Measurements from ENCODE around the gene PNMA6E.
"Not testable (repeated sequence)": the region's sequence is repeated elsewhere in the genome, so short reads cannot be mapped to it uniquely, and the experiment has no call there.

The PNMA6E gene

GRCh38 chrX:153387987-153388721 lies 13.0 kb downstream of the PNMA6E start:
- in situ Hi-C loops (cut with MboI; ENCODE audit: low sequenced_read_pairs): no loop called here

GRCh38 chrX:153387345-153387744 lies 13.8 kb downstream of the PNMA6E start:
- in situ Hi-C loops (cut with MboI; ENCODE audit: low sequenced_read_pairs): no loop called here

GRCh38 chrX:153386097-153386496 lies 15.1 kb downstream of the PNMA6E start:
- in situ Hi-C loops (cut with MboI; ENCODE audit: low sequenced_read_pairs): no loop called here

DNA sequence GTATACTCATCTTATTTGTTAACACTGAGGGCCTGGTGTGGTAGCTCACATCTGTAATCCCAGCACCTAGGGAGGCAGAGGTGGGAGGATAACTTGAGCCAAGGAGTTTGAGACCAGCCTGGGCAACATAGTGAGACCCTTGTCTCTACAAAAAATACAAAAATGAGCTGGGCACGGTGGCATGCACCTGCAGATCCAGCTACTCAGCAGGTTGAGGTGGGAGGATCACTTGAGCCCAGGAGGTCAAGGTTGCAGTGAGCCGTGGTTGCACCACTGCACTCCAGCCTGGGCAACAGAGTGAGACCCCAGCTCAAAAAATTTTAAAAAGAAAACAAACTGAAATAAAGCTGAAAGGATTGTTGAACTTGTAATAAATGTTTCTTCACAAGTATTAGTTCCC lies 16.2 kb downstream of the PNMA6E start:
- in situ Hi-C loops (cut with MboI; ENCODE audit: low sequenced_read_pairs): not testable (repeated sequence)

DNA sequence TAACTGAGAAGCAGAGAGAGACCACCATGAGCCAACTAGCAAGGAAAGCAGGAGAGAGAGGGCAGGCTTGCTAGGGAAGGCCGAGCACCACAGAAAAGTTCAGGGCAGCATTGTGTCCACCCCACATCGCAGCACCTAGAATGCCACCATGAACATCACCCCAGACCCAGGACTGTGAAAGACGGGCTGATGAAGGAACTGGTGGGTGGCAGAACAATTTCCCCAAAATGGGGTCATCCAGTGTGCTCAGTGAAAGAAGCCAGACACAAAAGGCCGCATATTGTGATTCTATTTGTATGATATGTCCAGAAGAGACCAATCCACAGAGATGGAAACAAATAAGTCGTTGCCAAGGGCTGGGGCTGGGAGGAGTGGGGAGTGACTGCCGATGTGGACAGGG lies 16.8 kb downstream of the PNMA6E start:
- in situ Hi-C loops (cut with MboI; ENCODE audit: low sequenced_read_pairs): no loop called here

DNA sequence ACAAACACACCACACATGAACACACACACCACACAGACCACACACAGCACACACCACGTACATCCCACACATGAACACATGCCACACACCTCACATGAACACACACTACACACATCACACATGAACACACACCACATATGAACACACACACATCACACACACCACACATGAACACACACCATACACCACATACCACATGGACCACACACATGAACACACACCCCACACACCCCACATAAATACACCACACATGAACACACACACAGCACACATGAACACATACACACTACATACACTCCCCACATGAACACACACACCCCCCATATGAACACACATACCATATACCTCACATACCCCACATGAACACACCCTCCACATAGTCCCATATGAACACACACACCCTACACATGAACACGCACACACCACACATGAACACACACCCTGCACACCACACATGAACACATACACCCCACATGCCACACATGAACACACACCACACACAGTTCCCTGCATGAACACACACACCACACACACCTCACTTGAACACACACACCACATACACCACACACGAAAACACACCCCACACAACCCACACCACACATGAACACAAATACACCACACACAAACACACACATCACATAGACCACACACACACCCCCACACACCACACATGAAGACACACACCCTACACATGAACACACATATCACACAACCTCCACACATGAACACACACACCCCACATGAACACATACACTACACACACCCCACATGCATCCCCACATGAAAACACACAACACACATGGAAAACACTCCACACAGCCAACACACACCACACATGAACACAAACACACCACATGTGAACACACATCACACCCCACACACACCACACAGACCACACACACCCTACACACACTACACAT lies 18.3 kb downstream of the PNMA6E start:
- in situ Hi-C loops (cut with MboI; ENCODE audit: low sequenced_read_pairs): no loop called here

DNA sequence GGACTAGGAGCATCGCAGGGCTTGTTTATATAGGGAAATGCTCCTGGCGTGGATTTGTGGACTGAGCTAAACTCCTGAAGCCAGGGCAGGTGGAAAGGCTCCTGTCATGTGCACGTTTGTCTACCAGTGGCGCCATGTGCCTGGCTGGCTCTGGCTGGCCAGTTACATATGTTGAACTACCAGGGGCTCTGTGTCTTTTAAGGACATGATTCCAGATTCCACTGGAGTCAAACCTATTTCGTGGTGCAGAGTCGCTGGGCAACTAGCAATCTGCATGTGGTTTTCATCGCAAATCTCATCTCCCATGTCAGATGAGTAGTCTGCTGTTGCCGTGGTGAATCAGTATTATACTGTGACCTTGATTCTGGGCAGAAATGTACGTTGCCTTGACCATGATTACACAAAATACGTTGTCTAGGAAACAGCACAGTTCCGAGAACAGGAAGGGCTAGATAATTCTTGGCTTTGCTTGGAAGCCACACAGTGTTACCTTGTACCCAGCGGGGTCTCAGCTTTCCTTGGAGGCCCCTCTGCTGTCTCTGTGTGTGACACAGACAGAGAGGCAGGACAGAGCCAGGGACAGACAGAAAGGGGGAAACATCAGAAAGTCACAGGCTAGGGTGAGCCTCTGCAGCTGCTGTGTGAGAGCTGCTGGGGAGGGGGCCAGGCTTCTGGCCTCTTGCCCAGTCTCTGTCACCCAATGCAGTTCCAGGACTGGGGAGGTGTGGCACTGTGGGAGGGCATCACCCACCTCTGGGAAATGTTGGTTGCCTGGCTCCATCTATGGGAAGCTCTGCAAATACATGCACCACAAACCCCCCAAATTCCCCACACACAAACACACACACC lies 19.2 kb downstream of the PNMA6E start:
- in situ Hi-C loops (cut with MboI; ENCODE audit: low sequenced_read_pairs): no loop called here

DNA sequence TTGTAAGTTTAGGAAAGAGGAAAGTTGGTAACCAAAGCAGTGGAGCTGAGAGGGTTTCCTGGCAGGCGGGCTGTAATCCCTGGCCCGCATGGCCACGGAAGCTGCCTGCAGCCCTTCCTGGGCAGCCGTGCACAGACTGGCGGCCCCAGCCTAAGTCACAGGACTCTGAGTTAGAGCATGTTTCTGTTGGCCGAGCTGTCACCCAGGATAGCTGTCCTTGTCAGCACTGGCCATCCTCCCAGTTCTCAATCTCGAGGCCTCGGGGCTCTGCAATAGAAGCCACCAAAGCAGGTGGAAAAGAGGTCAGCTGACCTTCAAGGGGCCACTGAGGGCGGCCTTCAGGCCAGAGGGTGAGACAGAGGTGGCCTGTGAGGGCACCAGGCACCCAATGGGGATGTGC lies 20.5 kb downstream of the PNMA6E start:
- in situ Hi-C loops (cut with MboI; ENCODE audit: low sequenced_read_pairs): no loop called here

DNA sequence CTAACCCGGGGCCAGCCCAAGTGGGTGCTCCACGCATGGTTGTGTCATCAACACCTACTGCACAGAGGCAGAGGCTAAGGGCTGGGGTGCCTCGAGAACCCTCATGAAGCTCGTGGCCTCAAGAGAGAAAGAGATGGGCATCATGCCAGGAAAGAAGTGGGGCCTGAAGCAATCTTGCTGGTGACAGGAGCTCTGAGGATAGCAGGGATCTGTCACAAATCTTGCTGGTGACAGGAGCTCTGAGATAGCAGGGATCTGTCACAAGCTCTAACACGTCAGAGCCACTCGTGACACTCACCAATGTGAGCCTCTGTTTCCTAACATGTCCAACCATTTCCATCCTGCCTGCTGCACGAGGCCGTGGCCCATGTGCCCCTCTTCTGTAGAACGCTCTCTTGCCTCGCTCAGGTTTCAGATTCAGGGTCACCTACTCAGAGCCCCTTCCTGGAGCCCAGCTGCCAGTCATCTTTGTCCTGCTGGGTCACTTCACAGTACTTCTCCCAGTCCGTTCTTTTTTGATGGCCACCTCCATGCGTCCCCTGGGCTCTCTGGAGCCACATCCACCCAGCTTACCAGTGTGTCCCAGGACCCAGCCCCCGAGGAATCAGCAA lies 21.1 kb downstream of the PNMA6E start:
- in situ Hi-C loops (cut with MboI; ENCODE audit: low sequenced_read_pairs): no loop called here

DNA sequence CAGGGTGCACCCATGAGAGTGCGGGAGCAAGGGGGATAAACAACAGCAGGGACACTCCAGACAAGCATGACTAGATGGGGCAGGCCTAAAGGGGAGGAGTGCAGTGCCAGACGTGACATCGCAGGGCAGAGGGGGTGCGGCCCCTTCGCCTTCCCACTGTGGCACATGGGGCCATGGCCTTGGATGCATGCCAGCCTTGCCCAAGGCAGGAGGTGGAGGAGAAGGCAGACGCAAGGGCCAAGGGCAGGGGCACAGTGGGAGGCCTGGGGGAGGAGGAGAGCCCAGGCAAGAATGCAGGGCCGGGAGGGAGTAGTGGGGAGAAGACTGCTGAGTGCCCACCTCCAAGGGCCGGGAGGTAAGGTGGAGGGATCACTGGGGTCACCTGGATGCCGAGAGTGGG lies 21.6 kb downstream of the PNMA6E start:
- in situ Hi-C loops (cut with MboI; ENCODE audit: low sequenced_read_pairs): no loop called here

DNA sequence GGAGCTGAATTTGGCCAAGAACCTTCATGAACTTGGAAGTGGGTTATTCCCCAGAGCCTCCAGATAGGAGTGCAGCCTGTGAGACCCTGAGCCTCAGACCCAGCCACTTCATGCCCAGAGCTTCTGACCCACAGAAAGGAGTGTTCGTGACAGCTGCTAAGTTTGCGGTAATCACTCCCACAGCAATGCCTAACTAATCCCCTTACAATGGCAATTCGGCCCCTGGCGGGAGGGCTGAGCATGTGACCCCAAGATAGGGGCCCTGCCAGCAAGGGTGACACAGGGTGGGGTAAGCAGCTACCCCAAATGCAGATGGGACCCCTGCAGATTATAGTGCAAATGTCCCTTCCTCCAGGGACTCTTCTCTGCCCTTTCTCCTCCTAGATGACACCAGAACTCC lies 22.5 kb downstream of the PNMA6E start:
- in situ Hi-C loops (cut with MboI; ENCODE audit: low sequenced_read_pairs): no loop called here

- in situ Hi-C loops (cut with MboI; ENCODE audit: low sequenced_read_pairs): no loop called here
Observed at GRCh38 chrX:153377727-153378126, 23.4 kb downstream of the PNMA6E start.

GRCh38 chrX:153375571-153375970 lies 25.6 kb downstream of the PNMA6E start:
- in situ Hi-C loops (cut with MboI; ENCODE audit: low sequenced_read_pairs): no loop called here

DNA sequence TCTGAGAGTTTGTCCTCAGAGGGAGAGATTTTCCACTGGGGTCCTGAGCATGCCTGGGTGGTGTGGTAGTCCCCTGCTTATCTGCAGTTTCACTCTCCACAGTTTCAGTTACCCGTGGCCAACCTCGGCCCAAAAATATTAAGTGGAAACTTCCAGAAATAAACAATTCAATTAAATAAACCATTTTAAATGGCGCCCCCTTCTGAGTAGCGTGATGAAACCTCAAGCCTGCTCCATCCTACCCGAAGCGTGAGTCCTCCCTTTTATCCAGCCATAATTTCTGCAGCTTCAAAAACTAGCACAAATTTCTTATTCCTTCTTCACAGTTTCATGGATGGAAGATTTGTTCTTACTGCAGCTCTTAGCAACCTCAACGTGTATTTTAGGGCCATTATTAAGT lies 26.7 kb downstream of the PNMA6E start:
- in situ Hi-C loops (cut with MboI; ENCODE audit: low sequenced_read_pairs): no loop called here

DNA sequence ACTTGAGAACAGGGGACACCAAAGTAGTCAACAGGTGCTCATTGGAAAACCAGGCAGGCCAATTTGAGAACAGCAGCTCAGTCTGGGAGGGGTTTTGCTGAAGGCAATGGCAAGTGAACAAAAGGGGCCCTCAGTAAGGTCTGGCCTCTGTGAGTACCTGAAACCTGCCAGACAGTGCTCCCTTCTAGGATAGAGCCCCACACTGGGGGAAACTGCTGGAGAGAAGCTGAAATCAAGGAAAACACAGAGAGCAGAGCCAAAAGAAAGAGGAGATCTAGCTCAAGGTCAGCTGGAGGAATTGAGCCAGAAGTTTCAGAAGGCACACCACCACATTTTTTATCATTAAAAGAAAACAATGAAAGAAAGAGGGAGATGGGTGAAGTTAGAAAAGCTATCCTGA lies 28.2 kb downstream of the PNMA6E start:
- in situ Hi-C loops (cut with MboI; ENCODE audit: low sequenced_read_pairs): no loop called here

DNA sequence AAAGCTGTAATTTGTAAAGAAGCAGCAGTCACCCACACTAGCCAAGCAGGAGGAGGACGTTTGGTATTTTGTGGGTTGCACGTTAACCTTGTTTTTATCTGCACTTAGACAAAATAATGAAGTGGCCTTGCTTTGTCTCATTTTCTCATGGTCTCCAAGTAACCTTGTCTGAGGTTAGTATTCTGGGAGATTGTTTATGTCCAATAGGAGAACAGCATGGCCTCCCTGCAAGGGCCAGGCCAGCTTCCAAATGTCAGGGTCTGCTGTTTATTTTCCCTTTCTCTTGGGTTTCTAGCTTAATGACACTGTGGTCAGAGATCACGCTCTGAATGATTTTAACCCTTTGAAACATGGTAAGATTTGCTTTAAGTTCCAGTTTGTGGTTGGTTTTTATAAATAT lies 29.9 kb downstream of the PNMA6E start:
- in situ Hi-C loops (cut with MboI; ENCODE audit: low sequenced_read_pairs): no loop called here

DNA sequence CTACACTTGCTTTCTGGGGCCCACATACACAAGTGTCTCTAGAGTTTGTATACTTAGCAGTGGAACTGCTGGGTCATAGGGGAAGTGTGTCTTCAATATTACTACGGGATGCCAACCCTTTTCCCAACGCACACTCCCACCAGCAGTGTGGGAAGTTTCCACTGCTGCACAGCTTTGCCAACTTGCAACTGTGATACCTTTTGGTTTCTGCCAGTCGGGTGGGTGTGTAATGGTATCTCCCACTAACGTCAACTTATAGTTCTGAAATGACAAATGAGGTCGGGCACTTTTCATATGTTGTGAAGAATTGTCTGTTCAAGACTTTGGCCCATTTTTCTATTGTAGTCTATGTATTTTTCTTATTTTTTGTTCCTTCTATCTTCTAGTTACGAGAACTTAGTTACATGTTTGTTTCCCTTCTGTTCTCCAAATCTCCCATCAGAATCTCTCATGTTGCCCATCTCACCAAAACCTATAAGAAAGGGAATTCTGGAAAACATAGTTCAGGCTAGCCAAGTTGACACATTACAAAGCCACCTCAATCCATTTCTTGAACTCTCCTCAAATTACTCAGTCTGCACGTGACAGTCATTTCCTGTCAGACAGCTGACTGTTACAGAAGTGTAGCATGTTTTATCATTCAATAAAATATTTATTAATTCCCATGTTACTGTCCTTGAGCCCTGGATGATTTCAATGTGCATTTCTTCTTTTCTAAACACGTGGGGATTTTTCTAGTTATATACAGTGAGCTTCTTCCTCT lies 30.7 kb downstream of the PNMA6E start:
- in situ Hi-C loops (cut with MboI; ENCODE audit: low sequenced_read_pairs): no loop called here

DNA sequence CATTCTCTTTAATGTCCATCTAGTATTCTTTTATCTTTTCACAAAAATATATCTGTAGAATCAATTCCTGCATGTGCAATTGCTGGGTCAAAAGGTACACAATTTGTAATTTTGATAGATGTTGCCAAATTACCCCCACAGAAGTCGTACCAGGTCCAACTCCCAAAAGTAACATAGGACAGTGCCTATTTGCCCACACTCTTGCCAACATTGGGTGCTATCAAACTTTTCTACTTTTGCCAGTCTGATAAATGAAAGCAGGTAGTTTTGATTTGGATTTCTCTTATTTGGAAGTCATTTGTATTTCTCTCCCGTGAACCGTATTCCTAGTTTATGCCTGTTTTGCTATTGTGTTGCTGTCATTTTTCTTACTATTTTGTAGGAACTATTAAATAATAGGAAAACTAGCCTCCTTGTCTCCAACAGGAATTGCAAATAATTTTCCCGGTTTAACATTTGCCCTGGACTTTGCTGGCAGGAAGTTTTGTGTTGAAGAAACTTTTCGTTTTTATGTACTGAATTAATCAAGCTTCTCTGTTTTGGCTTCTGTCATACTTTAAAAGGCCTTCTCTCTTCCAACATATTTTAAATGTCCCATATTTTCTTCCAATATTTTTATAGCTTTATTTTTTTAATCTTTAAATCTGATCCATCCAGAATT lies 34.1 kb downstream of the PNMA6E start:
- in situ Hi-C loops (cut with MboI; ENCODE audit: low sequenced_read_pairs): no loop called here

DNA sequence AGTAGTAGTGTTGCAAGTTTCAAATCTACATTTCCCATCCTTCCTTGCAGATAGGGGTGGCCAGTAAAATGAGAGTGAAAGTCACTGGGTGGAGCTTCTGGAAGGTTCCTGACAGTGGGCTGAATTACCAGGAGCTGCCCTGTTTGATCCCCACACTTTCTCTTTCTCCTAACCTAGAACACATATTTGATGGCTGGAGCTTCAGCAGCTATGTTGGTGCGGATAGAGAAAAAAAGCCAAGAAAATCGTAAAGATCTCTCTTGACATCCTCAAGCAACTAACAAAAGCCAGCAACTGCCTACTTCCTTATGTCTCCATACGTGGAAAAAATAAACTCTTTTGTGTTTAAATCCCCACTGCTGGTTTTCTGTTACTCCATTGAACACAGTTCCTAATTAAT lies 35.0 kb downstream of the PNMA6E start:
- in situ Hi-C loops (cut with MboI; ENCODE audit: low sequenced_read_pairs): no loop called here

- in situ Hi-C loops (cut with MboI; ENCODE audit: low sequenced_read_pairs): no loop called here
Observed at GRCh38 chrX:153365670-153366069, 35.5 kb downstream of the PNMA6E start.
